Panc1 (cell line): ENCODE measurements around the gene SMIM5. TPM values are rescaled to one million over a fixed set of nuclear protein-coding genes. Genes with fewer than 3 reads are reported as not detected.

Source experiments
- ATAC-seq: fragments of 200-7000 bp; cut with Tn5 transposase; 2 replicates; pipeline ENCODE4 v1.9.1; 2020; ENCODE audit warnings: mild to moderate bottlenecking, moderate library complexity
- BruUV-seq: library from RNA; stranded (reverse); fragments of 400-500 nt; replicated peaks from 2 replicates; lab custom pipeline; 2021; lab: Mats Ljungman, UMichigan
- CTCF ChIA-PET: fragments of 300-600 bp; sonication (Branson Sonifier 250); formaldehyde crosslinking; loops from one replicate; lab custom pipeline; 2022; ENCODE audit warnings: antibody characterized with exemption; lab: Charles Lee
- POLR2A ChIA-PET: fragments of 300-600 bp; sonication (Branson Sonifier 250); formaldehyde crosslinking; loops from one replicate; lab custom pipeline; 2022; ENCODE audit warnings: antibody characterized with exemption; lab: Charles Lee
- DNase-seq: peaks from one replicate; pipeline ENCODE4 v3.0.0-alpha.2; 2010; ENCODE audit warnings: low read depth, low spot score
- H3K27ac ChIP-seq: 2 replicates; pipeline ENCODE4 v1.5.1; 2011; ENCODE audit warnings: mild to moderate bottlenecking, low read length, inconsistent platforms
- H3K27me3 ChIP-seq: fragments of 200-500 bp; sonication (Bioruptor generic); 2 replicates; pipeline ENCODE4 v1.6.0; 2014; ENCODE audit warnings: low read length, inconsistent platforms; ENCODE audit not compliant: control insufficient read depth, insufficient read depth
- H3K36me3 ChIP-seq: fragments of 200-500 bp; sonication (Bioruptor generic); 2 replicates; pipeline ENCODE4 v1.5.1; 2014; ENCODE audit warnings: inconsistent platforms, mild to moderate bottlenecking, low read length, moderate library complexity; ENCODE audit not compliant: control insufficient read depth, insufficient read depth
- H3K4me1 ChIP-seq: 2 replicates; pipeline ENCODE4 v1.5.1; 2011; ENCODE audit warnings: inconsistent platforms, mild to moderate bottlenecking, low read length, moderate library complexity; ENCODE audit not compliant: control insufficient read depth, insufficient read depth
- H3K4me3 ChIP-seq, 2 experiments: 2 replicates each; pipeline ENCODE4 v1.5.1; 2011 to 2012; ENCODE audit warnings: low read depth in 2 of 2, low read length in 2 of 2, mild to moderate bottlenecking in 2 of 2, inconsistent platforms in 1 of 2, moderate library complexity in 1 of 2
- H3K9me3 ChIP-seq: fragments of 200-500 bp; sonication (Bioruptor generic); 2 replicates; pipeline ENCODE4 v1.5.1; 2014; ENCODE audit warnings: low read depth, mild to moderate bottlenecking, inconsistent platforms, low read length, moderate library complexity; ENCODE audit not compliant: control insufficient read depth, insufficient read depth
- CTCF ChIP-seq: fragments of 450-650 bp; IDR thresholded peaks from 2 replicates; pipeline ENCODE4 v1.5.1; 2017; ENCODE audit warnings: mild to moderate bottlenecking
- POLR2AphosphoS5 ChIP-seq: IDR thresholded peaks from 2 replicates; pipeline ENCODE4 v1.6.1; 2012; ENCODE audit warnings: mild to moderate bottlenecking, low read depth, low read length, moderate library complexity
- REST ChIP-seq, 2 experiments: IDR thresholded peaks; 2 replicates each; pipeline ENCODE4 v1.6.1; 2011 to 2012; ENCODE audit warnings: low read depth in 2 of 2, control low read depth in 1 of 2, low read length in 1 of 2, mild to moderate bottlenecking in 1 of 2, moderate library complexity in 1 of 2; ENCODE audit not compliant: insufficient read depth in 1 of 2
- SIN3A ChIP-seq: IDR thresholded peaks from 2 replicates; pipeline ENCODE4 v1.6.1; 2012; ENCODE audit warnings: low read depth, mild to moderate bottlenecking, low read length, moderate library complexity, borderline replicate concordance; ENCODE audit not compliant: insufficient read depth
- TCF7L2 ChIP-seq: IDR thresholded peaks from 2 replicates; pipeline ENCODE4 v1.6.1; 2011; ENCODE audit warnings: mild to moderate bottlenecking, low read depth, low read length, inconsistent platforms
- in situ Hi-C: cut with HindIII; loops from 2 replicates; pipeline ENCODE4 v1.10.0; 2016; ENCODE audit warnings: low sequenced_read_pairs, low pct_unique_long_range_greater_than_20kb
- intact Hi-C: fragments of 100-400 bp; cut with micrococcal nuclease; formaldehyde crosslinking; loops from one replicate; pipeline ENCODE4 v1.10.0; 2022; ENCODE audit not compliant: unreplicated experiment
- total RNA-seq: library from RNA; stranded (reverse); gene quantifications from one replicate; pipeline ENCODE4 v1.2.1, GENCODE V29; 2021; ENCODE audit not compliant: unreplicated experiment

Gene SMIM5
- total RNA-seq, 1 experiment from 2014 or later, result 0.10 TPM

DNA sequence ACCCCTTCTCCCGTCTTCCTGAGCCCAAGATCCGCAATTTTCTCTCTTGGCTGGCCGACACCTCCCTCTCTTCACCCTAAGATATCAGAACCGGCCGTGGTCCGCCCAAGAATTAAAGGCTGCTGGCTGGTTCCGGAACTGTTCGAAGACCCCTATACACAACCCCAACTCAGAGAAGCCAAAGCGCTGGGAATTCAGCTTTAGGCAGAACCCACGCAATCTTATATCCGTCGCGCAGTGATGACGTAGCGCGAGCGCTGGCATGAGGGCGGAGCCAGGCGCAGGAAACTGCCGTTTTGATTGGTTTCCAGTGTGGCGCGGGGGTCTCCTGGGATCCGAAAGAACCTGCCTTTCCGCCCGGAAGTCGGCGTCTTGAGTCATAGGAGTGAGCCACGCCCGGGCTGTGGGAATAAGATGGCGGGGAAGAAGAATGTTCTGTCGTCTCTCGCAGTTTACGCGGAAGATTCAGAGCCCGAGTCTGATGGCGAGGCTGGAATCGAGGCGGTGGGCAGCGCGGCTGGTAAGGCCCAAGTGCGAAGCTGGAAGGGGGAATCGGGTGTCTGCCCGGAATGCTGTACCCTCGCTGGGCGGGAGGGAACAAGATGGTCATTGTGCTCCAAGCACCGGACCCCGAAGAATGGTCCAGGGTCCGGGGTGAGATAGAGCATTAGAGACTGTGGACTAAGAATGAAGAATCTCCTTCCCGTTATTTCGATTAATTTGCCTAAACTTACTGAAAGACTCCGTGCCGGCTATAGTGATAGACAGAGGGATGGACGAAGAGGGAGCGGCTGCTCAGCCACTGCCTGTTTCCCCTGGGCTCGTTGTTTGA, 33.9 kb downstream of the SMIM5 start, which contains the start of the genes RECQL5 and SAP30BP:
RECQL5 (minus strand) TSS at position 196 of the 832 bp plus-strand sequence. CDS start 597 bp downstream, outside the sequence.
SAP30BP (plus strand) TSS at position 380 of the 832 bp plus-strand sequence; CDS start at position 415, 35 bp downstream.
- Histone ChIP-seq H3K9me3 (no peaks in the 10 kb centered on the region), H3K27me3 (no peaks in the 10 kb centered on the region), H3K4me3 (peak within 1 kb of the TSS; percentile 97 to 98), H3K27ac (peak within 1 kb of the TSS; percentile 97), H3K4me1 (peaks cover 22% of the 10 kb centered on the region), H3K36me3 (peaks cover 36% of the 10 kb centered on the region)
- BruUV-seq, result TSS peak; percentile 93
- peak; percentile 91 for TF ChIP-seq POLR2AphosphoS5
- TF ChIP-seq CTCF, result no peak
- TF ChIP-seq REST (IDR thresholded peaks at IDR 0.05; ENCODE audit: insufficient read depth in 1 of 2, low read depth in 2 of 2, low read length in 1 of 2), result no peak
- TF ChIP-seq TCF7L2, result no peak; the same call in 1 of the 2 replicates
- peak; percentile 56; the same call in 1 of the 2 replicates for TF ChIP-seq SIN3A
- ChIA-PET CTCF (interaction anchor here (1.1 kb wide), 1 partner anchor 14 kb away, joined by 4 read pairs; no protein-coding TSS in a partner anchor), POLR2A (interaction anchor here (0.5 to 0.9 kb wide), 3 partner anchors 81 to 119 kb away, joined by 3 to 8 read pairs (median 3); no protein-coding TSS in a partner anchor)
- in situ Hi-C loops, result no loop called here
- intact Hi-C loops, result no loop called here
- peak; percentile 100 for ATAC-seq
- DNase-seq, result peak; percentile 89

GRCh38 chr17:75667825-75668224, 34.6 kb downstream of the SMIM5 start:
- peak overlapping the region; percentile 97 to 98 for H3K4me3 ChIP-seq
- H3K36me3 ChIP-seq, result peaks cover 37% of the 10 kb centered on the region
- CTCF ChIA-PET, result interaction anchor here (1.7 kb wide), 1 partner anchor 80 kb away, joined by 5 read pairs; no protein-coding TSS in a partner anchor
- no peaks in the 10 kb centered on the region for H3K9me3 ChIP-seq
- in situ Hi-C loops, result no loop called here
- POLR2A ChIA-PET, result interaction anchor here (0.5 to 0.7 kb wide), 2 partner anchors 80 to 119 kb away, joined by 3 to 8 read pairs; no protein-coding TSS in a partner anchor
- no peak for DNase-seq
- H3K27me3 ChIP-seq, result no peaks in the 10 kb centered on the region
- BruUV-seq, result no TSS peak
- no peak for ATAC-seq
- H3K27ac ChIP-seq, result peak overlapping the region; percentile 97
- peaks cover 22% of the 10 kb centered on the region for H3K4me1 ChIP-seq
- intact Hi-C loops, result no loop called here
- TF ChIP-seq REST (IDR thresholded peaks at IDR 0.05; ENCODE audit: insufficient read depth in 1 of 2, low read depth in 2 of 2, low read length in 1 of 2) (no peak), POLR2AphosphoS5 (no peak), TCF7L2 (no peak), CTCF (no peak), SIN3A (no peak)
